ENCODE results near the gene MID1.
A peak's percentile ranks its signal among the peaks of the same experiment; 100 is the strongest.

The MID1 gene

GRCh38 chrX:10620121-10620699, at the start of gene MID1:
Gene MID1 (minus strand): TSS chrX:10620585. CDS start chrX:10567547, 53,038 bp downstream.
- H3K27me3 ChIP-seq (ENCODE audit: control insufficient read depth, insufficient read depth, low read length): no peaks in the 10 kb centered on the region
- peak within 1 kb of the TSS; percentile 48 for H3K9ac ChIP-seq (ENCODE audit: low read depth, low read length)
- peaks cover 17% of the 10 kb centered on the region for H3K4me1 ChIP-seq (ENCODE audit: control insufficient read depth, insufficient read depth, low read length)
- peak within 1 kb of the TSS; percentile 62 for H3K4me3 ChIP-seq (ENCODE audit: low read depth, low read length)
- no peaks in the 10 kb centered on the region for H3K36me3 ChIP-seq (ENCODE audit: control insufficient read depth, insufficient read depth, low read length)
- no peaks in the 10 kb centered on the region for H3K9me3 ChIP-seq (ENCODE audit: control insufficient read depth, insufficient read depth, low read length)

- Histone ChIP-seq H3K4me1 (ENCODE audit: control insufficient read depth, insufficient read depth, low read length) (no peaks in the 10 kb centered on the region), H3K36me3 (ENCODE audit: control insufficient read depth, insufficient read depth, low read length) (no peaks in the 10 kb centered on the region), H3K27me3 (ENCODE audit: control insufficient read depth, insufficient read depth, low read length) (no peaks in the 10 kb centered on the region), H3K9me3 (ENCODE audit: control insufficient read depth, insufficient read depth, low read length) (no peaks in the 10 kb centered on the region), H3K4me3 (ENCODE audit: low read depth, low read length) (no peak overlapping the region), H3K9ac (ENCODE audit: low read depth, low read length) (no peak overlapping the region)
Measured at GRCh38 chrX:10667143-10667542, 46.8 kb upstream of the MID1 start.

- H3K4me3 ChIP-seq (ENCODE audit: low read depth, low read length): no peak overlapping the region
- no peak overlapping the region for H3K9ac ChIP-seq (ENCODE audit: low read depth, low read length)
- H3K9me3 ChIP-seq (ENCODE audit: control insufficient read depth, insufficient read depth, low read length): no peaks in the 10 kb centered on the region
- no peaks in the 10 kb centered on the region for H3K27me3 ChIP-seq (ENCODE audit: control insufficient read depth, insufficient read depth, low read length)
- no peaks in the 10 kb centered on the region for H3K4me1 ChIP-seq (ENCODE audit: control insufficient read depth, insufficient read depth, low read length)
- H3K36me3 ChIP-seq (ENCODE audit: control insufficient read depth, insufficient read depth, low read length): no peaks in the 10 kb centered on the region
Measured at GRCh38 chrX:10666102-10666501, 45.7 kb upstream of the MID1 start.

GRCh38 chrX:10665681-10666080, 45.3 kb upstream of the MID1 start:
- Histone ChIP-seq H3K36me3 (ENCODE audit: control insufficient read depth, insufficient read depth, low read length) (no peaks in the 10 kb centered on the region), H3K4me1 (ENCODE audit: control insufficient read depth, insufficient read depth, low read length) (no peaks in the 10 kb centered on the region), H3K27me3 (ENCODE audit: control insufficient read depth, insufficient read depth, low read length) (no peaks in the 10 kb centered on the region), H3K9ac (ENCODE audit: low read depth, low read length) (no peak overlapping the region), H3K4me3 (ENCODE audit: low read depth, low read length) (no peak overlapping the region), H3K9me3 (ENCODE audit: control insufficient read depth, insufficient read depth, low read length) (no peaks in the 10 kb centered on the region)

- no peak overlapping the region for H3K9ac ChIP-seq (ENCODE audit: low read depth, low read length)
Measured at GRCh38 chrX:10660171-10660570, 39.8 kb upstream of the MID1 start.

GRCh38 chrX:10656214-10656613, 35.8 kb upstream of the MID1 start:
- Histone ChIP-seq H3K36me3 (ENCODE audit: control insufficient read depth, insufficient read depth, low read length) (no peaks in the 10 kb centered on the region), H3K9ac (ENCODE audit: low read depth, low read length) (no peak overlapping the region)

More at GRCh38 chrX:10660171-10660570, 39.8 kb upstream of the MID1 start:
- Histone ChIP-seq H3K36me3 (ENCODE audit: control insufficient read depth, insufficient read depth, low read length) (no peaks in the 10 kb centered on the region), H3K4me1 (ENCODE audit: control insufficient read depth, insufficient read depth, low read length) (peaks cover 6% of the 10 kb centered on the region), H3K4me3 (ENCODE audit: low read depth, low read length) (no peak overlapping the region), H3K9me3 (ENCODE audit: control insufficient read depth, insufficient read depth, low read length) (no peaks in the 10 kb centered on the region), H3K27me3 (ENCODE audit: control insufficient read depth, insufficient read depth, low read length) (no peaks in the 10 kb centered on the region)

GRCh38 chrX:10654960-10655359, 34.6 kb upstream of the MID1 start:
- Histone ChIP-seq H3K27me3 (ENCODE audit: control insufficient read depth, insufficient read depth, low read length) (no peaks in the 10 kb centered on the region), H3K9ac (ENCODE audit: low read depth, low read length) (no peak overlapping the region), H3K4me3 (ENCODE audit: low read depth, low read length) (no peak overlapping the region), H3K36me3 (ENCODE audit: control insufficient read depth, insufficient read depth, low read length) (no peaks in the 10 kb centered on the region), H3K9me3 (ENCODE audit: control insufficient read depth, insufficient read depth, low read length) (no peaks in the 10 kb centered on the region), H3K4me1 (ENCODE audit: control insufficient read depth, insufficient read depth, low read length) (peaks cover 4% of the 10 kb centered on the region)

More at GRCh38 chrX:10656214-10656613, 35.8 kb upstream of the MID1 start:
- peaks cover 6% of the 10 kb centered on the region for H3K4me1 ChIP-seq (ENCODE audit: control insufficient read depth, insufficient read depth, low read length)
- no peak overlapping the region for H3K4me3 ChIP-seq (ENCODE audit: low read depth, low read length)
- no peaks in the 10 kb centered on the region for H3K9me3 ChIP-seq (ENCODE audit: control insufficient read depth, insufficient read depth, low read length)
- H3K27me3 ChIP-seq (ENCODE audit: control insufficient read depth, insufficient read depth, low read length): no peaks in the 10 kb centered on the region

- Histone ChIP-seq H3K27me3 (ENCODE audit: control insufficient read depth, insufficient read depth, low read length) (no peaks in the 10 kb centered on the region), H3K36me3 (ENCODE audit: control insufficient read depth, insufficient read depth, low read length) (no peaks in the 10 kb centered on the region), H3K9me3 (ENCODE audit: control insufficient read depth, insufficient read depth, low read length) (no peaks in the 10 kb centered on the region)
Measured at GRCh38 chrX:10653302-10653701, 32.9 kb upstream of the MID1 start.

GRCh38 chrX:10649265-10649664, 28.9 kb upstream of the MID1 start:
- H3K9ac ChIP-seq (ENCODE audit: low read depth, low read length): no peak overlapping the region
- H3K36me3 ChIP-seq (ENCODE audit: control insufficient read depth, insufficient read depth, low read length): no peaks in the 10 kb centered on the region
- no peaks in the 10 kb centered on the region for H3K27me3 ChIP-seq (ENCODE audit: control insufficient read depth, insufficient read depth, low read length)
- H3K4me3 ChIP-seq (ENCODE audit: low read depth, low read length): no peak overlapping the region
- H3K9me3 ChIP-seq (ENCODE audit: control insufficient read depth, insufficient read depth, low read length): no peaks in the 10 kb centered on the region
- peaks cover 2% of the 10 kb centered on the region for H3K4me1 ChIP-seq (ENCODE audit: control insufficient read depth, insufficient read depth, low read length)

More at GRCh38 chrX:10653302-10653701, 32.9 kb upstream of the MID1 start:
- H3K4me3 ChIP-seq (ENCODE audit: low read depth, low read length): no peak overlapping the region
- no peak overlapping the region for H3K9ac ChIP-seq (ENCODE audit: low read depth, low read length)
- H3K4me1 ChIP-seq (ENCODE audit: control insufficient read depth, insufficient read depth, low read length): peaks cover 2% of the 10 kb centered on the region

GRCh38 chrX:10648614-10649013, 28.2 kb upstream of the MID1 start:
- Histone ChIP-seq H3K9ac (ENCODE audit: low read depth, low read length) (no peak overlapping the region), H3K4me3 (ENCODE audit: low read depth, low read length) (no peak overlapping the region), H3K9me3 (ENCODE audit: control insufficient read depth, insufficient read depth, low read length) (no peaks in the 10 kb centered on the region), H3K36me3 (ENCODE audit: control insufficient read depth, insufficient read depth, low read length) (no peaks in the 10 kb centered on the region), H3K4me1 (ENCODE audit: control insufficient read depth, insufficient read depth, low read length) (peaks cover 2% of the 10 kb centered on the region), H3K27me3 (ENCODE audit: control insufficient read depth, insufficient read depth, low read length) (no peaks in the 10 kb centered on the region)

- no peaks in the 10 kb centered on the region for H3K4me1 ChIP-seq (ENCODE audit: control insufficient read depth, insufficient read depth, low read length)
Measured at GRCh38 chrX:10636851-10637250, 16.5 kb upstream of the MID1 start.

GRCh38 chrX:10636337-10636736, 16.0 kb upstream of the MID1 start:
- Histone ChIP-seq H3K9ac (ENCODE audit: low read depth, low read length) (no peak overlapping the region), H3K4me3 (ENCODE audit: low read depth, low read length) (no peak overlapping the region), H3K36me3 (ENCODE audit: control insufficient read depth, insufficient read depth, low read length) (no peaks in the 10 kb centered on the region), H3K9me3 (ENCODE audit: control insufficient read depth, insufficient read depth, low read length) (no peaks in the 10 kb centered on the region), H3K27me3 (ENCODE audit: control insufficient read depth, insufficient read depth, low read length) (no peaks in the 10 kb centered on the region), H3K4me1 (ENCODE audit: control insufficient read depth, insufficient read depth, low read length) (no peaks in the 10 kb centered on the region)

More at GRCh38 chrX:10636851-10637250, 16.5 kb upstream of the MID1 start:
- Histone ChIP-seq H3K4me3 (ENCODE audit: low read depth, low read length) (no peak overlapping the region), H3K27me3 (ENCODE audit: control insufficient read depth, insufficient read depth, low read length) (no peaks in the 10 kb centered on the region), H3K9ac (ENCODE audit: low read depth, low read length) (no peak overlapping the region), H3K9me3 (ENCODE audit: control insufficient read depth, insufficient read depth, low read length) (no peaks in the 10 kb centered on the region), H3K36me3 (ENCODE audit: control insufficient read depth, insufficient read depth, low read length) (no peaks in the 10 kb centered on the region)
